Tibial artery (tissue), 4 donors: ENCODE data around the gene FTL.
A peak's percentile ranks its signal among the peaks of the same experiment; 100 is the strongest.

Source experiments
- DNase-seq, 2 donors: peaks; one replicate each; pipeline ENCODE4 v3.0.0-alpha.2; 2019
- H3K27ac ChIP-seq, 2 donors: fragments of 200-600 bp; sonication (generic) in 1 of 2; 1 replicate in 1 of 2; 2 replicates in 1 of 2; pipeline ENCODE4 v1.5.1; 2018 to 2019; ENCODE audit warnings: mild to moderate bottlenecking in 1 of 2
- H3K27me3 ChIP-seq, 2 donors: fragments of 200-600 bp; sonication (generic) in 1 of 2; one replicate each; pipeline versions ENCODE4 v1.5.1 to v1.6.0; 2016 to 2019
- H3K36me3 ChIP-seq, 3 donors: fragments of 200-600 bp; sonication (generic) in 2 of 3; one replicate each; pipeline ENCODE4 v1.5.1; 2016 to 2019; ENCODE audit warnings: mild to moderate bottlenecking in 2 of 3
- H3K4me1 ChIP-seq, 4 donors: fragments of 200-600 bp; sonication (generic) in 2 of 4; 1 replicate in 3 of 4; 2 replicates in 1 of 4; pipeline ENCODE4 v1.5.1; 2016 to 2019
- H3K4me3 ChIP-seq, 2 donors: fragments of 200-600 bp; sonication (generic) in 1 of 2; 1 replicate in 1 of 2; 2 replicates in 1 of 2; pipeline ENCODE4 v1.5.1; 2018 to 2019; ENCODE audit warnings: mild to moderate bottlenecking in 2 of 2
- H3K9me3 ChIP-seq, 3 donors: fragments of 200-600 bp; sonication (generic) in 1 of 3; one replicate each; pipeline ENCODE4 v1.5.1; 2016 to 2019
- CTCF ChIP-seq, 2 experiments: fragments of 200-600 bp in 1 of 2; fragments of 450-650 bp in 1 of 2; IDR thresholded peaks; one replicate each; pipeline ENCODE4 v1.5.1; 2017 to 2019; ENCODE audit warnings: antibody characterized with exemption in 2 of 2, mild to moderate bottlenecking in 1 of 2, moderate library complexity in 1 of 2
- intact Hi-C: fragments of 100-400 bp; cut with DNase I; formaldehyde crosslinking; loops from one replicate; pipeline ENCODE4 v1.15.0; 2023; ENCODE audit warnings: low total_unique reads

FTL gene

GRCh38 chr19:48989701-48990291 is 24.7 kb downstream of the FTL start:
- no peak for DNase-seq
- Histone ChIP-seq H3K36me3 (peaks cover 24 to 51% (median 34%) of the 10 kb centered on the region in 3 donors), H3K27me3 (no peaks in the 10 kb centered on the region), H3K4me1 (peaks cover 0 to 36% (median 32%) of the 10 kb centered on the region in 4 donors), H3K4me3 (no peak overlapping the region), H3K27ac (peak overlapping the region; percentile 16 to 98), H3K9me3 (no peaks in the 10 kb centered on the region)
- no peak for TF ChIP-seq CTCF (IDR thresholded peaks at IDR 0.05)
- intact Hi-C loops = loop anchor here (10.0 kb wide), 1 partner anchor 345 kb away; the partner anchor contains the start of gene CA11

GRCh38 chr19:48990400-48990799 is 25.3 kb downstream of the FTL start:
- intact Hi-C loops = loop anchor here (10.0 kb wide), 1 partner anchor 346 kb away; the partner anchor contains the start of gene CA11
- Histone ChIP-seq H3K27ac (peak overlapping the region in 1 of 2 donors; percentile 98), H3K4me3 (no peak overlapping the region), H3K4me1 (peaks cover 0 to 42% (median 33%) of the 10 kb centered on the region in 4 donors), H3K36me3 (peaks cover 18 to 45% (median 28%) of the 10 kb centered on the region in 3 donors), H3K27me3 (no peaks in the 10 kb centered on the region), H3K9me3 (no peaks in the 10 kb centered on the region)
- TF ChIP-seq CTCF (IDR thresholded peaks at IDR 0.05) = no peak
- no peak for DNase-seq

GRCh38 chr19:48991011-48991609 is 26.0 kb downstream of the FTL start:
- peaks cover 0 to 44% (median 33%) of the 10 kb centered on the region in 4 donors for H3K4me1 ChIP-seq
- H3K9me3 ChIP-seq = no peaks in the 10 kb centered on the region
- no peaks in the 10 kb centered on the region for H3K27me3 ChIP-seq
- peak overlapping the region; percentile 98 to 99 for H3K27ac ChIP-seq
- H3K4me3 ChIP-seq = peak overlapping the region; percentile 85 to 97
- intact Hi-C loops = loop anchor here (10.0 kb wide), 1 partner anchor 346 kb away; the partner anchor contains the start of gene CA11
- no peak for TF ChIP-seq CTCF (IDR thresholded peaks at IDR 0.05)
- no peak for DNase-seq
- peaks cover 16 to 38% (median 22%) of the 10 kb centered on the region in 3 donors for H3K36me3 ChIP-seq

GRCh38 chr19:48991873-48992580 is 26.9 kb downstream of the FTL start:
- H3K4me1 ChIP-seq = peaks cover 0 to 44% (median 33%) of the 10 kb centered on the region in 4 donors
- intact Hi-C loops = loop anchor here (10.0 kb wide), 1 partner anchor 347 kb away; the partner anchor contains the start of gene CA11
- H3K9me3 ChIP-seq = no peaks in the 10 kb centered on the region
- TF ChIP-seq CTCF (IDR thresholded peaks at IDR 0.05) = no peak
- no peaks in the 10 kb centered on the region for H3K27me3 ChIP-seq
- H3K4me3 ChIP-seq = peak overlapping the region; percentile 85 to 97
- peak; percentile 85 to 90 for DNase-seq
- H3K27ac ChIP-seq = peak overlapping the region; percentile 98 to 99
- peaks cover 12 to 29% (median 17%) of the 10 kb centered on the region in 3 donors for H3K36me3 ChIP-seq

GRCh38 chr19:48992581-48993174 is 27.6 kb downstream of the FTL start:
- Histone ChIP-seq H3K4me1 (peaks cover 0 to 44% (median 33%) of the 10 kb centered on the region in 4 donors), H3K27me3 (no peaks in the 10 kb centered on the region), H3K36me3 (peaks cover 9 to 23% (median 14%) of the 10 kb centered on the region in 3 donors), H3K9me3 (no peaks in the 10 kb centered on the region), H3K4me3 (peak overlapping the region; percentile 85 to 97), H3K27ac (peak overlapping the region; percentile 98 to 99)
- intact Hi-C loops = loop anchor here (10.0 kb wide), 1 partner anchor 348 kb away; the partner anchor contains the start of gene CA11
- peak; percentile 47 to 69 for DNase-seq
- no peak for TF ChIP-seq CTCF (IDR thresholded peaks at IDR 0.05)
